DOHH2 (cell line): Measurements from ENCODE around the gene OR2W3.

ENCODE experiments used
- H3F3A ChIP-seq: fragments of 200-600 bp; sonication (generic), shearing (Covaris generic); 2 replicates; pipeline ENCODE4 v1.6.0; 2016; ENCODE audit warnings: antibody characterized with exemption, mild to moderate bottlenecking; ENCODE audit not compliant: control insufficient read depth, insufficient read depth
- H3K27ac ChIP-seq: fragments of 200-600 bp; sonication (generic); 2 replicates; pipeline ENCODE4 v1.5.1; 2014; ENCODE audit warnings: low read depth, mild to moderate bottlenecking, low read length, moderate library complexity
- H3K27me3 ChIP-seq: fragments of 200-600 bp; sonication (generic); 2 replicates; pipeline ENCODE4 v1.6.1; 2014; ENCODE audit warnings: mild to moderate bottlenecking, low read length, mixed read lengths; ENCODE audit not compliant: control insufficient read depth
- H3K36me3 ChIP-seq: fragments of 200-600 bp; sonication (generic); 2 replicates; pipeline ENCODE4 v1.6.1; 2014; ENCODE audit warnings: mild to moderate bottlenecking, low read length, moderate library complexity, mixed read lengths; ENCODE audit not compliant: control insufficient read depth
- H3K4me1 ChIP-seq: fragments of 200-600 bp; sonication (generic); 2 replicates; pipeline ENCODE4 v1.6.1; 2014; ENCODE audit warnings: mild to moderate bottlenecking, low read length, mixed read lengths; ENCODE audit not compliant: control insufficient read depth
- H3K4me2 ChIP-seq: fragments of 200-600 bp; sonication (generic); 2 replicates; pipeline ENCODE4 v1.6.0; 2014; ENCODE audit warnings: mild to moderate bottlenecking, low read length, moderate library complexity
- H3K4me3 ChIP-seq: fragments of 200-600 bp; sonication (generic); 2 replicates; pipeline ENCODE4 v1.5.1; 2014; ENCODE audit warnings: mild to moderate bottlenecking, low read length, mixed read lengths
- H3K79me2 ChIP-seq: fragments of 200-600 bp; sonication (generic); 2 replicates; pipeline ENCODE4 v1.6.1; 2014; ENCODE audit warnings: mild to moderate bottlenecking, low read length, mixed read lengths; ENCODE audit not compliant: control insufficient read depth
- H3K9me2 ChIP-seq: fragments of 200-600 bp; sonication (generic); replicated peaks from 2 replicates; pipeline ENCODE4 v1.6.1; 2014; ENCODE audit warnings: mild to moderate bottlenecking, low read length, mixed read lengths; ENCODE audit not compliant: control insufficient read depth
- H3K9me3 ChIP-seq: fragments of 200-600 bp; sonication (generic); 2 replicates; pipeline ENCODE4 v1.6.1; 2014; ENCODE audit warnings: antibody characterized with exemption, low read length, mixed read lengths; ENCODE audit not compliant: control insufficient read depth, insufficient read depth
- H4K20me1 ChIP-seq: fragments of 200-600 bp; sonication (generic); 2 replicates; pipeline ENCODE4 v1.6.0; 2014; ENCODE audit warnings: low read depth, mild to moderate bottlenecking, antibody characterized with exemption, low read length, moderate library complexity; ENCODE audit not compliant: control insufficient read depth, insufficient read depth
- EZH2phosphoT487 ChIP-seq: fragments of 200-600 bp; sonication (generic); IDR thresholded peaks from 2 replicates; pipeline ENCODE4 v1.6.1; 2017; ENCODE audit warnings: borderline replicate concordance, mild to moderate bottlenecking, antibody characterized with exemption, low read length, moderate library complexity, mixed read lengths
- TF ChIP-seq, protein P1 (sequence below): fragments of 200-600 bp; sonication (generic); IDR thresholded peaks from one replicate; pipeline ENCODE4 v1.5.1; 2014; ENCODE audit warnings: antibody characterized with exemption, mild to moderate bottlenecking, low read depth, low read length; ENCODE audit not compliant: poor library complexity, severe bottlenecking

The OR2W3 gene

DNA sequence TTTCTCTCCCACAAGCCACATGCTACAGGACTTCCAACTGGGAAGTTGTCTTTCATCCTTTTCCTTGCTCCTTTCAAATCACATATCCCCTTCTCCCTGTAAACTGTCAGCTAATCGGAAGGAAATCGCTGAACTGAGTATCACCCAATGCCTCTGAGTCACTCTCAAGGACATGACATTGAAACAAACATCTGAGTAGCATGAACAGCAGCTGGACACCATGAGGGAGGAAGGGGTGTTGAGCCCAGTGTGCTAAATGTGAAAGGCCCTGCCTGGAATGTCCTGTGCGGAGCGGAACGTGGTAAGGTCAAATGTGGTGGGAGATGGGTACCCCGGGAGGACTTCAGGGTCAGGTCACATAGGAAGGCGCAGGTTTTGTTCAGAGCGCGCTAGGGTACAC is 29.5 kb downstream of the OR2W3 start, which contains the start of gene OR2AJ1:
OR2AJ1 (plus strand) TSS at position 22 of the 400 bp plus-strand sequence. CDS start 8,880 bp downstream, outside the sequence.
- TF ChIP-seq, protein P1, sequence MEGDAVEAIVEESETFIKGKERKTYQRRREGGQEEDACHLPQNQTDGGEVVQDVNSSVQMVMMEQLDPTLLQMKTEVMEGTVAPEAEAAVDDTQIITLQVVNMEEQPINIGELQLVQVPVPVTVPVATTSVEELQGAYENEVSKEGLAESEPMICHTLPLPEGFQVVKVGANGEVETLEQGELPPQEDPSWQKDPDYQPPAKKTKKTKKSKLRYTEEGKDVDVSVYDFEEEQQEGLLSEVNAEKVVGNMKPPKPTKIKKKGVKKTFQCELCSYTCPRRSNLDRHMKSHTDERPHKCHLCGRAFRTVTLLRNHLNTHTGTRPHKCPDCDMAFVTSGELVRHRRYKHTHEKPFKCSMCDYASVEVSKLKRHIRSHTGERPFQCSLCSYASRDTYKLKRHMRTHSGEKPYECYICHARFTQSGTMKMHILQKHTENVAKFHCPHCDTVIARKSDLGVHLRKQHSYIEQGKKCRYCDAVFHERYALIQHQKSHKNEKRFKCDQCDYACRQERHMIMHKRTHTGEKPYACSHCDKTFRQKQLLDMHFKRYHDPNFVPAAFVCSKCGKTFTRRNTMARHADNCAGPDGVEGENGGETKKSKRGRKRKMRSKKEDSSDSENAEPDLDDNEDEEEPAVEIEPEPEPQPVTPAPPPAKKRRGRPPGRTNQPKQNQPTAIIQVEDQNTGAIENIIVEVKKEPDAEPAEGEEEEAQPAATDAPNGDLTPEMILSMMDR: no peak
- TF ChIP-seq EZH2phosphoT487: no peak

DNA sequence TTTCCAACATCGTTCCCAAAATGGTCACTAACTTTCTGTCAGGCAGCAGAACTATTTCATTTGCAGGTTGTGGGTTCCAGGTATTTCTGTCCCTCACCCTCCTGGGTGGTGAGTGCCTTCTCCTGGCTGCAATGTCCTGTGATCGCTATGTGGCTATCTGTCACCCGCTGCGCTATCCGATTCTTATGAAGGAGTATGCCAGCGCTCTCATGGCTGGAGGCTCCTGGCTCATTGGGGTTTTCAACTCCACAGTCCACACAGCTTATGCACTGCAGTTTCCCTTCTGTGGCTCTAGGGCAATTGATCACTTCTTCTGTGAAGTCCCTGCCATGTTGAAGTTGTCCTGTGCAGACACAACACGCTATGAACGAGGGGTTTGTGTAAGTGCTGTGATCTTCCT is 38.6 kb downstream of the OR2W3 start:
- TF ChIP-seq, protein P1: no peak
- TF ChIP-seq EZH2phosphoT487: no peak
- peaks cover 6% of the 10 kb centered on the region; the same call in 1 of the 2 replicates for H3K9me3 ChIP-seq

More for the DNA sequence above, 29.5 kb downstream of the OR2W3 start, which contains the start of gene OR2AJ1:
- no peaks in the 10 kb centered on the region for H3K9me3 ChIP-seq
- H4K20me1 ChIP-seq: no peaks in the 10 kb centered on the region
- H3K36me3 ChIP-seq: no peaks in the 10 kb centered on the region
- no peak within 1 kb of the TSS for H3K4me2 ChIP-seq
- no peak within 1 kb of the TSS for H3K27ac ChIP-seq
- H3K4me1 ChIP-seq: no peaks in the 10 kb centered on the region
- H3K27me3 ChIP-seq: no peaks in the 10 kb centered on the region
- H3K4me3 ChIP-seq: no peak within 1 kb of the TSS
- no peaks in the 10 kb centered on the region for H3K9me2 ChIP-seq
- H3K79me2 ChIP-seq: no peaks in the 10 kb centered on the region
- no peaks in the 10 kb centered on the region for H3F3A ChIP-seq

DNA sequence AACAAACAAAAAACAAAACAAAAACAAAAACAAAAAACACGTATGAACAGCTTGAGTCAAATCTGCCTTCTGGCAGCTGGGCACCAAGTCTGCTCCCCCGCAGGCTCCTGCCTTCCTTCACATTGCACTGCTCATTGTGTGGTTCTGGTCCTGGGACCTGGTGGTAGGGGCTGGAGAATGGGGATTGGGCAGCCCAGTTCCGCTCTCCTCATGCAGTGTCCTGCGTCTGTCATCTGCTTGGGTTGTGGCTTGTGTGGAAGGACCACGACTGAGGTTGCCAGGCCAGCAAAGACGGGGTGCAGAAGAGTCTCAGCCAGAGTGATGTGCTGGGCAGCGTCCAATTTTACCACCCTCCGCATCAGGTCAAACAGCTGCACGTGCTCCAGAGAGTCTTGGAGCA is 40.4 kb downstream of the OR2W3 start:
- no peaks in the 10 kb centered on the region for H3K36me3 ChIP-seq
- H3K79me2 ChIP-seq: no peaks in the 10 kb centered on the region
- no peaks in the 10 kb centered on the region for H3K9me2 ChIP-seq
- no peaks in the 10 kb centered on the region for H4K20me1 ChIP-seq
- no peak overlapping the region for H3K27ac ChIP-seq
- no peaks in the 10 kb centered on the region for H3F3A ChIP-seq
- no peaks in the 10 kb centered on the region; the same call in 1 of the 2 replicates for H3K4me1 ChIP-seq
- no peak overlapping the region for H3K4me3 ChIP-seq
- H3K27me3 ChIP-seq: no peaks in the 10 kb centered on the region
- no peak overlapping the region for H3K4me2 ChIP-seq
- TF ChIP-seq, protein P1: no peak
- TF ChIP-seq EZH2phosphoT487: no peak
- H3K9me3 ChIP-seq: peaks cover 6% of the 10 kb centered on the region; the same call in 1 of the 2 replicates

More for the DNA sequence above, 38.6 kb downstream of the OR2W3 start:
- H3K27me3 ChIP-seq: no peaks in the 10 kb centered on the region
- H3K4me3 ChIP-seq: no peak overlapping the region
- H3K4me1 ChIP-seq: no peaks in the 10 kb centered on the region
- H3K27ac ChIP-seq: no peak overlapping the region
- no peak overlapping the region for H3K4me2 ChIP-seq
- H3K9me2 ChIP-seq: no peaks in the 10 kb centered on the region
- H3F3A ChIP-seq: no peaks in the 10 kb centered on the region
- no peaks in the 10 kb centered on the region for H3K36me3 ChIP-seq
- no peaks in the 10 kb centered on the region for H4K20me1 ChIP-seq
- no peaks in the 10 kb centered on the region for H3K79me2 ChIP-seq
